ENCODE results near the gene TARS2.

Gene TARS2

DNA sequence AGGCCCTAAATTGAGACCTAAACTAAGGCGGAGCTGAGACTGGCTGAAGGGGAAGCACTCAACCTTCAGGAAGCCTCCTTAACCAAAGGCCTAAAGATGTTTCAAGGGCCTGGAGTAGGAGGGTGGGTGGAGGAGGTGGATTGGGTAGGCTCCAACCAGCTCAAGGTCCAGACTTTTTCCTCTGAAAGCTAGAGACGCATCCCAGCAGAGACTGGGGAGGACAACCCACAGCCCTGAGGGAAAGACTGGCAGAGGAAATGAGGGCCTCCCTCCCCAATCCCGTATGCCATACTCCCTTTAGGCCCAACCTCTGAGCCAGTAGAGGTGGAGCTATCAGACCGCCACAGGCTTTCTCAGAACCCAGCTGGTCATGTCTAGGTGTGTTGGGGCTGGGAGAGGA, 21.8 kb downstream of the TARS2 start:
- no peak for DNase-seq

DNA sequence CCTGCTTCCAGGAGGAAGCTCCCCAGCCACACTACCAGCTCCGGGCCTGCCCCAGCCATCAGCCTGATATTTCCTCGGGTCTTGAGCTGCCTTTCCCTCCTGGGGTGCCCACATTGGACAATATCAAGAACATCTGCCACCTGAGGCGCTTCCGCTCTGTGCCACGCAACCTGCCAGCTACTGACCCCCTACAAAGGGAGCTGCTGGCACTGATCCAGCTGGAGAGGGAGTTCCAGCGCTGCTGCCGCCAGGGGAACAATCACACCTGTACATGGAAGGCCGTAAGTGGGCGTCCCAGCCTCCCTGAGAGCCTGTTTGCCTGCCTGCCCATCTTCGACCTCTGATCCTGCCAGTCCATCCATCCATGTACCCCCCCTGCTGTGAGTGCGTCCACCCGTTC, 24.3 kb downstream of the TARS2 start:
- peak; percentile 72 for DNase-seq

DNA sequence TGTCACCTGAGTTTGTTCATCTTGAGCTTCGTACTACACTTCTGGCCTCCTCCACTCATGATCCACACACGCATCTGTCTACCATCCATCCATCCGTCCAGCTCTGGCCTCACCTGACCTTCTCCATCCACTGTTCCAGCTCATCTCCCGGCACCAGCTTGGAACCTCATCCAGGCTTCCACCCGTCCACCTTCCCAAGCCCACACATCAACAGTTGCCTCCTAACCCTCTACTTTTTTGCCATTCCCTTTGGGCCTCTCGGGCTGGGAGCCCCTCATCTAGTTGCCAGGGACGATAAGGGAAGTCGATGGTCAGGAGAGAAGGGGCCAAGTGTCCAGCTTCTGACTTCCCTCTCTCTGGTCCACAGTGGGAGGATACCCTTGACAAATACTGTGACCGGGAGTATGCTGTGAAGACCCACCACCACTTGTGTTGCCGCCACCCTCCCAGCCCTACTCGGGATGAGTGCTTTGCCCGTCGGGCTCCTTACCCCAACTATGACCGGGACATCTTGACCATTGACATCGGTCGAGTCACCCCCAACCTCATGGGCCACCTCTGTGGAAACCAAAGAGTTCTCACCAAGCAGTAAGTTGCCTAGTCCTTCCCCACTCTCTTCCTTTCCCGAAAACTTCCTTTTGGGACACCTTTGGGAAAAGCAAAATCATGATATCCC, 24.9 kb downstream of the TARS2 start:
- DNase-seq = no peak

DNA sequence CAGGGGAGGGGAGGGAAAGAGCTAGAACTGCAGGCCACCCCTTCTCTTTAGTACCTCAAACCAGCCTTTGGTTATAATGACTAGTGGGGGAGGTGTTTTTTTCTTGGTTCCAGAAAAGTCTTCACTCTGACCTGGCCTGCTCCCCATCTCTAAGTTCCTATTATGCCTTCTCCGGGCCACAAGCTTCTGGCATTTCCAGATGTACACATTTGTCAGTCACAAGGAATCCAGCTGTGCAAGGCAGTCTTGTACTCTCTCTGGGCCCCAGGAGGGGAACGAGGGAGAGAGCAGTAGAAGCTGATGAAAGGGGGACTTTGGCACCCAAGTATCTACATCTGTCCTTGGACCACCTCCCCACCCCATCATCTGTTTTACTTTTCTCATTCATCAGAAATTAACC, 25.6 kb downstream of the TARS2 start:
- DNase-seq = no peak

DNA sequence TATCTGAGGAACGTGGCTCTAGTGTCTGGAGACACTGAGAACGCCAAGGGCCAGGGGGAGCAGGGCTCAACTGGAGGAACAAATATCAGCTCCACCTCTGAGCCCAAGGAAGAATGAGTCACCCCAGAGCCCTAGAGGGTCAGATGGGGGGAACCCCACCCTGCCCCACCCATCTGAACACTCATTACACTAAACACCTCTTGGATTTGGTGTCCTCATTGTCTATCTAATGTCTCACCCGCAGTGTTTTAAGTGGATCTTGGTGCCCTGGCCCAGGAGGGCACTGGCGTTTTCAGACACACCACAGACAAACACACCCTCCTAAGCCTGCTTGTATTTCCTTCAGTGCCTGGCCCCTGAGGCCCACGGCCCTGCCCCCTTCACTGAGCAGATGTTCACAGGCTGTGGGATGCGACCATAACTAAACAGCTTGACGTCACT, 26.2 kb downstream of the TARS2 start:
- no peak for DNase-seq

DNA sequence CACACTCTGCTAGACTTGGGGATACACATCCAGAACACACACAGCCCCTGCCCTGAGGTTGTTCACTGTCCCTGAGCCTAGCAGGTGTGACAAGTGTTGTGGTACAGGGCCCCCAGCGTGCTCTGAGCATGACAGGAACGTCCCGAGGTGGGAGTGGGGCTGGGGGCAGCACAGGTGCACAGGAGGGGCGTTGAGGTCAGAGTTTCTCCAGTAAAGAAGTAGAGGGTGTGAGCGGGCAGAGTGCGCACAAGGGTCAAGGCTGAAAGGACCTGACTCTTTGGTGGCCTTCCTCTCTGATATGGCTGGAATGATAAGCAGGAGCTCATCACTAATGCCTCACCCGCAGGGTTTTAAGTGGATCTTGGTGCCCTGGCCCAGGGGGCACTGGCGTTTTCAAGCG, 27.0 kb downstream of the TARS2 start:
- no peak for DNase-seq

DNA sequence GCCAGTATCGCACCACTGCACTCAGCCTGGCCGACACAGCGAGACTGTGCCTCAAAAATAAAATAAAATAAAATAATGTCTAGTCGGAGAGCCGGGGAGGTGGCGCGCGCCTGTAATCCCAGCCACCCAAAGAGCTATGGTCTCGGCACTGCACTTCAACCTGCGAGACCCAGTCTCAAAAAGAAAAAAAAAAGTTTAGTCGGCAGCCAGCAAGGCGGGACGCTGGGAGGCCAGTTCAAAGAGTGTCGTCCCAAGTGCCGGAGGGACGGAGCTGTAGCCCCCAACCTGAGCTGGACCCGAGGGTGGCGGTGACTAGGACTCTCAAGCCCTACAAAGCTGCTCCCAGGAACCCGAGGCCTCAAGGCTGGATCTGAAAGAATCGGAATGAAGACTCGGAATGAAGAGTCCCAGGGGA, 27.7 kb downstream of the TARS2 start:
- no peak for DNase-seq

DNA sequence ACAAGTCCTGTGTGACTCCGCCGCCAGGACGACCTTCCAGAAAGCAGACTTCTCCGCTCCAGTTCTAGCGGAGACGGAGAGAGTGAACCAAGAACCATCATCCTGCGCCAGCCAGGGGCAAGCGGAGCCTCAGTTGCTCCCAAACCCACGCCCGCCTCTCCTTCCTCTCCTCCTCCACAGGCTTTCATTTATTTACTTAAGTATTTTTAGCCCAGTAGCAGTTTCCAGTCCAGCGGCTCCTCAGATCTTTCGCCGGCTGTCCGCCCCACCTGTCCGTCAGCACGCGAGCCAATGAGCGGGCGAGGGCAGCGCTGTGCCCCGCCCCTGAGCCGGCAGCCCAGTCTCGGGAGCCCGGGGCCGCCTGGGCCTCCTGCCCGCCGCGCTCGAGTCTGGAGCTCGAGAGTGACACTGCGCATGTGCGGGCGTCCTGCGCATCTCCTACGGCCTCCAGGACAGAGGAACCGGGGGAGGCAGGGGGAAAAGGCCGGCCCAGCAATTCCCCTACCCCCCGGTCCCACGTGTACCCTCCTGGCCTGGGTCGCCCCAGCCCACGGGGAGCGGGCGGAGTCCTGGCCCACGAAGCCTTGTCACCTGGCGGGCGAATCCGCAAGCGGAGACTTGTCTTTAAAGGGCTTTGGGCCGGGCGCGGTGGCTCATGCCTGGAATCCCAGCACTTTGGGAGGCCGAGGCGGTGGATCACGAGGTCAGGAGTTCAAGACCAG, 28.3 kb downstream of the TARS2 start, which contains the start of gene FALEC:
Gene FALEC (plus strand): TSS at position 425 of the 722 bp plus-strand sequence.
- peak; percentile 97 for DNase-seq

DNA sequence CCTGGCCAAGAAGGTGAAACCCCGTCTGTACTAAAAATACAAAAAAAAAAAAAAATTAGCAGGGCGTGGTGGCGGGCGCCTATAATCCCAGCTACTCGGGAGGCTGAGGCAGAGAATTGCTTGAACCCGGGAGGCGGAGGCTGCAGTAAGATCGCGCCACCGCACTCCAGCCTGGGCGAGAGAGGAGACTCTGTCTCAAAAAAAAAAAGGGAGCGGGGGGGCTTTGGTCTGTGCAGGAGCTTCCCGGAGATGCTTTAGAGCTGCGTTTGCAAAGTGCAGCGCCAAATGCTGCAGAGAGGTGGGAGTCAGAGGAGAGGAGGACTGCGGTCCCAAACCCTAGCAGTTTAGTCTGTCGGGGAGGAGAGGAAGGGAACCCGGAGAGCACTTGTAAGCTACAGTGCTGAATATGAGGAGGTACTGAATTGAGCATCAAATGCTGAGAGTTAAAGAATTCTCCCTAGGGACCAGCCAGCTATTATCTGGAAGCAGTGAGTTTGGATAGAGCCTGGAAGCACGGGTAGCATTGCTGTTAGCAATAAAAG, 28.9 kb downstream of the TARS2 start:
- DNase-seq = peak; percentile 36

DNA sequence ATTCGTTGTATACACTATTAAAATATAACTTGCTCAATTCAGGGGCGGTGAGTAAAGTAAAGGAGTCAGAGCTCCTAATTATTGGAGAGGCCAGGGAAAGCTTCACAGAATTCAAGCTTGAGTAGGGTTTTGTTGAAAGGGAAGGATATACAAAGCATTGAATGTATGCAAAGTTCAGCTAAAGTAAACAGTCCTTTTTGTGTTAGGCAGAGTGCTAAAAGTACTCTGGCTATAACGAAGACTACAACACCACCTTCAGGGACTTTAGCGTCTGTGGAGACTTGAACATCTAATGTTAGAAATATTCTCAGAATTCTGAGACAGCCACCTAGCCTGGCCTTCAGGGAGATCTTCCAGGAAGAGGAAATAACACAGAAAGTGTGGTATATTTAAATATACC, 29.4 kb downstream of the TARS2 start:
- no peak for DNase-seq

DNA sequence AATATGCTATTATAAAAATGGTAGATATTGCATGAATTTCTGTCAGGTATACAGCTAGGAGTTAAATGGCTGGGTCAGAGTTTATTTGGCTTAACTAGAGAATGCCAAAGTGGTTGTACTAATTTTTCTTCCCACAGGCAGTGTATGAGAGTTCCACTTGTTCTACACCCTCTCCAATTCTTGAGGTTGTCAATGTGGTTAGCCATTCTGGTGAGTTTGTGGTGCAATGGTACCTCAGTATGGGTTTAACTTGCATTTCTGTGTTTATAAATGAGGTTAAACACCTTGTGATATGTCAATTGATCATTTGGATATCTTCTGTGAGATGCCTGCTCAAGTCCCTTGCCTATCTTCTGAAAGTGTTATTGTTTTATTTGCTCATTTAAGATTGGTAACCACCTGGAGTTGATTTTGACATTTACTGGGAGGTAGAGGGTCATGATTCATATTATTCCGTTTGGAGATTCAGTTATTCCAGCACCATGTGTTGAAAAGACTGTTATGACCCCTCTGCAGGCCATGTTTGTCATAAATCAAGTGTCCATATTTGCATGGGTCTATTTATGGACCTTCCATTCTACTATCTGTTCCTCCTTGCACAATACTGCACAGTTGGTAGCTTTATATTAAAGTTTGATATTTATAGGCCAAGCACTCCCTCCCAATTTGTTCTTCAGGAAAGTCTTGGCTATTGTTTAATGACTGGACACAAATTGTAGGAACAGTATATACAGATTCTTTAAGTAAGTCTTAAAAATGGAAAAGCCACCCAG, 34.2 kb downstream of the TARS2 start:
- DNase-seq = no peak

DNA sequence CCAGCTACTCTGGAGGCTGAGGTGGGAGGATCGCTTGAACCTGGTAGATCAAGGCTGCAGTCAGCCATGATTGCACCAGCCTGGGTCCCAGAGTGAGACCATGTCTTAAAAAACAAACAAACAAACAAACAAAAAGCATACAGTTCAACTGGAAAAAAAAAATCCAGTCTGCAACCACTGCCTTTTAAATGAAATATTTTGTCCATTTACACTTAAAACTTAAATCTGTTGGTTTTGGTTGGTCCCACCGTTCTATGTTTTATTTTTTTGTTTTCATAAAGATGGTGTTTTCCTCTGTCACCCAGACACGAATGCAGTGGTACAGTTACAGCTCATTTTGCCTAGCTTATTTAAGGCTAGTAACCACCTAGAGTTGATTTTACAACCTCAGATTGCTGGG, 38.1 kb downstream of the TARS2 start:
- no peak for DNase-seq

DNA sequence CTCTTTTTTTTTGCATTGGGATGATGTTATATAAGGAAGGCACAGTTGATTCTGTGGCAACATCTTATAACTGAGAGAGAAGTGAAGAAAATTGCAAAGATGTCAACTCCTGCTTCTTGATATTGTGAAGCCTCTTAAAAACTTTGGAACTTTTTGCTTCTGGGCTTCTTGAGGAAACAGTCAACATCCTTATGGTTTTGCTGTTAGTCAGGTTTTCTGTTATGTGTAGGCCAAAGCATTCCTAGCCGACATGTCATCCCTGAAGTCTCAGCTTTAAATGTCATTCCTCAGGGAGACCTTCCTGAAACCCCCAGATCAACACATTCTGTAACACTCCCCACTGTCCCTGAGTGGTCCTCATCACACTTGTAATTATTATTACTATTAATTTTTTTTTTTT, 41.0 kb downstream of the TARS2 start:
- DNase-seq = no peak

DNA sequence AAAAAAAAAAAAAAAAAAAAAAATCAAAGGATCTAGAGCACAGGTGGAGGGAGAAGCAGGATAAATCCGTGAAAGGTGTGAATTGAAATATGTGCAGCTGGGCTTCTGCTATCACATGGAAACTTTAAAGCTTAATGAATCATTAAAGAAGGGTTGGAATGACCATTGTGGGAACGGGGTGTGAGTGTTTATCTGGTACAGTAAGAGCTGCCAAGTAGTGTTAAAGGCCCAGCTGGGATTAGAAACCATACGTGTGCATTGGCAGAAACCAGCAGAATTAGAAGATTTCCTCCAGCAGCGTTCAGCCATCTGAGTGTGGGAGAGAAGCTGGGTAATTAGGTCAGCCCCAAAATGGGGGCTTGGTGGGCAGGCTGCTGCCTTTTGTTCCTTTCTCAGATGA, 41.8 kb downstream of the TARS2 start:
- DNase-seq = peak; percentile 15

DNA sequence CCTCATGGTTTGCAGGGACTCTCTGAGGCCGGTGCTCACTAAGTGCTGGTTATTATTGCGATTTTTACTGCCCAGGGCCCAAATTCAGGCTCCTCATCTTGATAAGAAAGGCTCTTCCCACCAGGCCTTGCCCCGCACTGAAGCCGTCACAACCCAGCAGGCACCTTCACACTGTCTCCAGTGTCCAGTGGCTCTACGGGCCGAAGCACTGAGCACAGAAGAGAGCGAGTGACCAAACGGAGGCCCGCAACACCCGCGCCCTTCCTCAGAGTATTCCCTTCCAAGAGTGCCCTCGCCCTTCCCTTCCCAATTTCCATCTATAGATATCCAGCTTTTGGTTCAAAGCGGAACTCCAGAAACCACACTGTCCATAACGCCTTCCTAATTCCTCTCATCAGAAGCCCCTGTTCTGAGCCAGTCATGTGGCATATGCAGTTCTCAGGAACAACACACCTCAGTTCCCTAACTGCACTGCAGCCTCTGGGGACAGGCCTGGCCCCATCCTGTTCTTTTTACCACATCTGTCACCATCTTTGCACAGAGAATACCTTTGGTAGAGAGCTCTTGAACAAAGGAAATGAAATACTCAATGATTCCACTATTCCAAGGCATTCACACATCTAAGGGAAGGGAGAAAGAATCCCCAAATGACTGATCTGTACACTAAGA, 43.4 kb downstream of the TARS2 start:
- no peak for DNase-seq

DNA sequence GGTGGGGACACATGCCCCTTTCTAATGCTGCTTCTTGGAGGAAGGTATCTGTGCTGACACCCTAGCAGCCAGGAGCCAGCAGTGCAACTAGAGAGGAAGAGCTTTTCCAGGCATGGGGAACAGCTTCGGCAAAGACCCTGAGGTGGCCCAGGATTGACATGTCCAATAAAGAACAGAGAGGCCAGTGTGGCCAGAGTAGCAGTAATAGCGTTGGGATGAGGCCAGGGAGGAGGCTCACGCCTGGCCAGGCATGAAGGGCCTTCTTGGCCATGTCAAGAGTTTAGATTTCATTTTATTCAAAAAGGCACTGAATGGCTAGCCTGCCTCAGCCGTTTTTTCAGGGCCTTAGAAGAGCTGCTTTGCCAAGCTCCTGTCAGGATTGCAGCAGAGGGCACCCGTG, 45.6 kb downstream of the TARS2 start:
- DNase-seq = no peak

DNA sequence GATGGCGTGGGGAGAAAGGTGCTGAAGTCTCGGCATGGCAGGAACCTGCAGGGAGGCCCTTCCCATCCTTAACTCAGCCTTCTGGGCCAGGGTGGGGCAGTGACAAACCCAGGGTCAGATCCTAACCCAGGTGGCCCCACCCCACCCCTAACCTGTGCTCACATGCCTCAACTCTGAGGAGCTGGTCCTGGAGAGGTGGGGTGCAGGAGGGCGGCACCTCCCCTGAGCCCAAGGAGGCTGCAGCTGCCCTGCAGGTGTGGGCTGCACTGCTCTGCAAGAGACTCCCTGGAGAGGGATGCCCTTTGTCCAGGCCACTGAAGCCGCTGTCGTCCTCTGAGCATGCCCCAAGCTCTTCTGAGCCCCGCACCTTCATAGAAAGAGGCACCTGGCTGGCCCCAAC, 46.8 kb downstream of the TARS2 start:
- DNase-seq = no peak

DNA sequence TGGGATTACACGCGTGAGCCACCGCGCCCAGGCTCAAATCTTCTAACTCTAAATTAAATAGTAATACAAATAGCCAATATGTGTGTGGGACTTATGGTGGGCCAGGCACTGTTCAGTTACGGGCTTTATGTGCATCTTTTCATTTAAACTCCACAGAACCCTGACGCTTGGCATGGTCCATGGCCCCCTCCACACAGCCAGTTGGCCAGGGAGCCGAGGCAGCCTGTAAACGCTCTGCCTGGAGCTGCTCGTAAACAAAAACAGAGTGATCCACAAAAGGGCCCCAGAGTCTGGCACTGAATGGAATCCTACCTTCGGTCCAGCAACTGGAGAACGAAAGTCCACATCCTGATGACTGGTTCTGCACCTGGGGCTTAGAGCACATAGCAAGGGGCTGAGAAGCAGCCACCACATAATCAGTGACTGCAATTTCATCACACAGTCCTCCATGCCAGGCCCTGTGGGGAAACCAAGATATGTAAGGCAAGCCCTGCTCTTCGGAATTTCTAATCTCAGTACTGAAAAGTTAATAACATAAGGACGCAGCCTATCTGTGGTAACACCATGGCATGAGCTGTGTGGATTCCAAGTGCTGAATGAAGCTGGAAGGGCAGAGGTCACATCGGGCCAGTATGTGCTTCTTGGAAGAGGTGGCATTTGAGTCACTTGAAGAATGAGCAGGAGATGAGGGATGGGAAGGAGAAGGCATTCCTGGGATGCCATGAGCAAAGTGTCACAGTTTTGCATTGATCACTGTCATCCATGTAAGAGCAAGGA, 48.5 kb downstream of the TARS2 start:
- DNase-seq = no peak

DNA sequence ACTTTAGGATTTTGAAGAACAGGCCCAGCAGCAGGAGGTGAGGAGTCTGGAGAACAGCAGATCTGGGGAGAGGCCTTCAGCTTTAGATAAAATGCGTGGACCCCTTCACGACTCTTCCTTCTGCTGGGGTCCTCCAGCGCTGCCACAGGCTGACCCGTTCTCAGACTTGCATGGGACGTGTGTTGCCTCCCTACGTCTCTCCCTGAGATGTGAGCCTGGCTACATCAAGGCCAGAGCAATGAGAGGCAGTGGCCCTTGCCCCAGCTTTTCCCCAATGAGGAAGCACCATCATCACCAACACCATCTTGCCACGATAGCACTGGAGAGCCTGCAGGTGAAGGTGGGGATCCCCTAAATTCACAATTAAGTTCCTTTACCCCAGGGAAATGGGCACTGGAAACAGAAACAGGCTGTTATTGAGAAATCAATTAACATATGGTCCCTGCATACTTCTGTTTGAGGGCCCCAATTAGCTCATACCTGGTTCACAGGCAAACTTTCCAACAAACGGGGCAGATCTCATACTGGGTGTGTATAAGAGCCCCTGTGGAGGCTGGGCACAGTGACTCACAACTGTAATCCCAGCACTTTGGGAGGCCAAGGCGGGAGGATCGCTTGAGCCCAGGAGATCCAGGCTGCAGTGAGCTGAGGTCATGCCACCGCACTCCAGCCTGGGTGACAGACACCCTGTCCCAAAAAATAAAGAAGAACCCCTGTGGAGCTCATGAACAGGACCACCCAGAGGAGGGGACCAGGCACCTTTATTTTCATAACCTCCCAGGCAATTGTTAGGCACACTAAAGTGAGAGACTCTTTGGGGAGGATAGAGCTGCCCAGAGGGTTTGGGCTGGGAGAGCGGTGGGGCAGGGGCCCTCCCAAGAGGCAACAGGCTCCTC, 49.9 kb downstream of the TARS2 start:
- DNase-seq = no peak

DNA sequence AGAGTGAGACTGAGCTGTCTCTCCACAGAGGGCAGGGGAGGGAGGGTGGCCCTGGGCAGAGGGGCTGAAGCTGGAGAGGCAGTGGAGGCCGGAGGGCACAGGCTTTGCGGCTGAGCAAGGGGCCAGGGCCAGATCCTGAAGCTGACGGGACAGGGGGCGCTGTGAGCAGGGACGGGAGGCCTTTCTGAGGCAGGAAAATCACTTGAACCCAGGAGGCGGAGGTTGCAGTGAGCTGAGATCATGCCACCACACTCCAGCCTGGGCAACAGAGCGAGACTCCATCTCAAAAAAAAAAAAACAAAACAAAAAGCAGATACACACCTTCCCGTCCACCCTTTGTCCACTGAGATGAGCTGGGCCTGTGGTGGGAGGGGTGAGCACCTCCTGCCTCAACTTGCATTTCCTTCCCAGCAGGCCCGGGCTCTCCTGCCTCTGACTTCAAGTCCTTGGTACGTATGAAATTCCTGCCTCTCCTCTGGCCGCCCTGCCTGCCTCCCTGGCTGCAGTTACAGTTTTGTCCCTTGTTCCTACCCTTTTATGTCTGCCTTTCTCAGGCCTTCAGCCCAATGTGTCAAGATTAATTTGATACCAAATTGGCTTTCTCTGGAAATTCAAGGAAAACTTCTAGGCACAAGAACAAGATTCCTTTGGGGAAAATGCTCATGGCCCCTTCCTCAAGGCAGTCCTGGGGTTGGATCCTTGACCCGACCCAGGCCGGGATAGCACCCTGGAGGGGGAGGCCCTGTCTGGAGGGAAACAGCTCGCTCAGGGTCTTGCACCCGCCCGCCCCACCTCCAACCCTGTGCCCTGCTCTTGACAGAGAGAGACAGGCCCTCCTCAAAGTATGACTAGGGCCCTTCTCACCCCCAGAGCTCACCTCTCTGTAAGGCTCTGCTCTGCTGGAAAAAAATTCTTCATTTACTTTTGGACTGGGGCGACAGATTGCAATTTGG, 50.8 kb downstream of the TARS2 start:
- DNase-seq = no peak

Measured in NCI-H1092 treated with DMSO at 0.1 percent for 48 hours (cell line).